Prostate gland (tissue), 2 donors: ENCODE results near the gene CNTNAP2. TPM values are rescaled to one million over a fixed set of nuclear protein-coding genes. Genes with fewer than 3 reads are reported as not detected.

Experiments
- DNase-seq: peaks from one replicate; pipeline ENCODE4 v3.0.0-alpha.2; 2019; ENCODE audit warnings: low spot score
- H3K27ac ChIP-seq, 2 donors: fragments of 200-600 bp; sonication (generic); 2 replicates each; pipeline ENCODE4 v1.5.1; 2017 to 2019
- H3K27me3 ChIP-seq: fragments of 200-600 bp; sonication (generic); replicated peaks from 2 replicates; pipeline ENCODE4 v1.5.1; 2019; ENCODE audit not compliant: insufficient read depth
- H3K36me3 ChIP-seq, 2 donors: fragments of 200-600 bp; sonication (generic); 1 replicate in 1 of 2; 2 replicates in 1 of 2; pipeline versions ENCODE4 v1.5.1 to v1.8.1; 2017 to 2019
- H3K4me1 ChIP-seq: fragments of 200-600 bp; sonication (generic); replicated peaks from 2 replicates; pipeline ENCODE4 v1.5.1; 2019
- H3K4me3 ChIP-seq, 2 donors: fragments of 200-600 bp; sonication (generic); 2 replicates each; pipeline ENCODE4 v1.5.1; 2017 to 2019
- H3K9me3 ChIP-seq: fragments of 200-600 bp; sonication (generic); 2 replicates; pipeline ENCODE4 v1.5.1; 2017
- CTCF ChIP-seq, 4 experiments: fragments of 200-600 bp in 2 of 4; fragments of 450-650 bp in 2 of 4; sonication (generic) in 2 of 4; IDR thresholded peaks; 1 replicate in 3 of 4; 2 replicates in 1 of 4; pipeline ENCODE4 v1.5.1; 2016 to 2019; ENCODE audit warnings: antibody characterized with exemption in 4 of 4, mild to moderate bottlenecking in 2 of 4, moderate library complexity in 2 of 4
- POLR2A ChIP-seq: fragments of 450-650 bp; IDR thresholded peaks from one replicate; pipeline ENCODE4 v1.6.1; 2016; ENCODE audit warnings: antibody characterized with exemption, mild to moderate bottlenecking
- POLR2AphosphoS5 ChIP-seq: sonication (generic); formaldehyde crosslinking; IDR thresholded peaks from one replicate; pipeline ENCODE4 v1.6.1; 2017; ENCODE audit warnings: antibody characterized with exemption
- WGBS: methylation state at CpG from one replicate; pipeline ENCODE4 v1.1.5; 2018; 5-methylcytosine and 5-hydroxymethylcytosine counted together
- intact Hi-C: fragments of 100-400 bp; cut with DNase I; formaldehyde crosslinking; loops from one replicate; pipeline ENCODE4 v1.14.2; 2022
- total RNA-seq, 2 donors: library from RNA; depleted of rRNA; stranded (reverse); fragments of >200 nt; gene quantifications; one replicate each; pipeline ENCODE4 v1.1.0, GENCODE V29; 2016

CNTNAP2 gene
- total RNA-seq, 2 donors from 2014 or later = 10.6 to 43.7 TPM

- Histone ChIP-seq H3K27ac (no peak overlapping the region), H3K36me3 (no peaks in the 10 kb centered on the region), H3K4me3 (no peak overlapping the region), H3K27me3 (no peaks in the 10 kb centered on the region), H3K9me3 (no peaks in the 10 kb centered on the region), H3K4me1 (no peaks in the 10 kb centered on the region)
- intact Hi-C loops = no loop called here
- 83% methylated on average over 3 of the region's 3 CpGs for WGBS
- no peak for DNase-seq
- TF ChIP-seq POLR2A (no peak), CTCF (IDR thresholded peaks at IDR 0.05) (no peak), POLR2AphosphoS5 (no peak)
Observed at GRCh38 chr7:147858421-147858820, 1741.8 kb downstream of the CNTNAP2 start.

DNA sequence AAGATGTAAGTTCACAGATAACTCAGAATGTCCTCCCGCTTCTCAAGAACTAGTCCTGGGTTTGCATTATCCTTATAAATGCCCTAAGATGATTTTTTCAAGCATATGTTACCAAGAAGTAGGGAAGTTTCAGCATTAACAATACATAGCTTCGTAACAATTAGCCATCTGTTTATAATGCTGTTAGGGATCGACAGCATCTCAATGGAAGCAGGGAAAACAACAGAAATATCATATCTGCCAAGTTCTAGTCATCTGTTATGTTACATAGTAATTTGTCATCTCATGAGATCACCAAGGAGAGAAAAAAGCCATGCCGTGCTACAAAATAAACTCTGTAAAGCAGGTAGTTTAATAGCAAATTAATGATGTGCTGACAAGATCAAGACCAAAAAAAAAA lies 1742.4 kb downstream of the CNTNAP2 start:
- WGBS = 67% methylated on average over 4 of the region's 4 CpGs
- no peak for TF ChIP-seq POLR2A
- TF ChIP-seq CTCF (IDR thresholded peaks at IDR 0.05) = no peak
- TF ChIP-seq POLR2AphosphoS5 = no peak
- no peak overlapping the region for H3K4me3 ChIP-seq
- no peaks in the 10 kb centered on the region for H3K4me1 ChIP-seq
- H3K9me3 ChIP-seq = no peaks in the 10 kb centered on the region
- no peak overlapping the region for H3K27ac ChIP-seq
- intact Hi-C loops = no loop called here
- H3K36me3 ChIP-seq = no peaks in the 10 kb centered on the region
- no peak for DNase-seq
- no peaks in the 10 kb centered on the region for H3K27me3 ChIP-seq

GRCh38 chr7:147859486-147859885 lies 1742.9 kb downstream of the CNTNAP2 start:
- Histone ChIP-seq H3K4me3 (no peak overlapping the region), H3K9me3 (no peaks in the 10 kb centered on the region), H3K36me3 (no peaks in the 10 kb centered on the region), H3K4me1 (no peaks in the 10 kb centered on the region), H3K27ac (no peak overlapping the region), H3K27me3 (no peaks in the 10 kb centered on the region)
- no peak for DNase-seq
- TF ChIP-seq POLR2A = no peak
- TF ChIP-seq POLR2AphosphoS5 = no peak
- intact Hi-C loops = no loop called here

GRCh38 chr7:147861058-147861716 lies 1744.6 kb downstream of the CNTNAP2 start:
- TF ChIP-seq POLR2A (no peak), CTCF (IDR thresholded peaks at IDR 0.05) (no peak), POLR2AphosphoS5 (no peak)
- no peaks in the 10 kb centered on the region for H3K4me1 ChIP-seq
- no peak overlapping the region for H3K4me3 ChIP-seq
- WGBS = 100% methylated on average over 1 of the region's 1 CpG
- H3K27ac ChIP-seq = no peak overlapping the region
- H3K27me3 ChIP-seq = no peaks in the 10 kb centered on the region
- no peak for DNase-seq
- no peaks in the 10 kb centered on the region for H3K36me3 ChIP-seq
- no peaks in the 10 kb centered on the region for H3K9me3 ChIP-seq
- intact Hi-C loops = no loop called here

DNA sequence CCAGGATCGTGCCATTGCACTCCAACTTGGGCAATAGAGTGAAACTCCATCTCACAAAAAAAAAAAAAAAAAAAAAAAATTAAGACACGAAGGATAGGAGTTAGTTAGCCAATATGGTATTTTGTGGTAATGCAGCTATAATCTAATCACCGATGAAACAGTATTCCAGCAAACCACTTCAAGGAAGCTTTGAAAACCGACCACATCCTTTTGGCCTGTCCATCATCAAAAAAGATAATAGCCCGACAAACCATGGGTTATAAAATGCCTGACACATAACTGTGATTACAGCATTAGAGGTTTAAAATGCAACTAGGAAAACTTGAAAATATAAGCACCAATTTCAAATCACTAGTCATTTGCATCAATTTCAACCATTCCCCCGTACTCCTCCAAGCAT lies 1745.3 kb downstream of the CNTNAP2 start:
- no peak for DNase-seq
- Histone ChIP-seq H3K4me1 (no peaks in the 10 kb centered on the region), H3K36me3 (no peaks in the 10 kb centered on the region), H3K9me3 (no peaks in the 10 kb centered on the region), H3K27ac (no peak overlapping the region), H3K27me3 (no peaks in the 10 kb centered on the region), H3K4me3 (no peak overlapping the region)
- TF ChIP-seq POLR2A = no peak
- no peak for TF ChIP-seq CTCF (IDR thresholded peaks at IDR 0.05)
- TF ChIP-seq POLR2AphosphoS5 = no peak
- intact Hi-C loops = no loop called here
- 84% methylated on average over 6 of the region's 6 CpGs for WGBS
